GM18499 (cell line): ENCODE measurements around the gene COG6.

Source experiments
- ATAC-seq: cut with Tn5 transposase; IDR thresholded peaks from one replicate; pipeline ENCODE4 v1.9.1; 2021; ENCODE audit warnings: moderate number of reproducible peaks; ENCODE audit not compliant: insufficient read depth, unreplicated experiment

Gene COG6

GRCh38 chr13:39655569-39656324 lies at the start of gene COG6:
Gene COG6 (plus strand): TSS chr13:39655662. CDS start chr13:39655727, 65 bp downstream.
- ATAC-seq: peak; percentile 75

- no peak for ATAC-seq
Observed at GRCh38 chr13:39605677-39606320, 49.7 kb upstream of the COG6 start.

DNA sequence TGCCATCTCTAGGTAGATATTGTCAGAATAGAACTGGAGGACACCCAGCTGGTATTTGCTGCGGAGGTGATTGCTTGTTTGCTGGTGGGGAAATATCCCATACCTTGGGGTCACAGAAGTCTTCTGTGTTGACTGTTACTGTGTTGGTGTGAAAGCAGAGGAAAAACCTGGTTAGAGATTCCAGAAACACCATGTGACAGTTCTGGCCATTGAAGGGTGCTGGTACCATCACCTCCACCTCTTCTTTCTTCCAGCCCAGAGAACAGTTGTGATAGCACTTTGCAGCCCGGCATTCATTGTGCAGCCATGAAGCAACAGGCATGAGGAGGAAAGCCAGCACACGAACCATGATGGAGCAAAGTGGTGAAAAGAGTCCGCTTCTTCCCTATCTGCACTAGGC lies 47.6 kb upstream of the COG6 start:
- ATAC-seq: no peak

DNA sequence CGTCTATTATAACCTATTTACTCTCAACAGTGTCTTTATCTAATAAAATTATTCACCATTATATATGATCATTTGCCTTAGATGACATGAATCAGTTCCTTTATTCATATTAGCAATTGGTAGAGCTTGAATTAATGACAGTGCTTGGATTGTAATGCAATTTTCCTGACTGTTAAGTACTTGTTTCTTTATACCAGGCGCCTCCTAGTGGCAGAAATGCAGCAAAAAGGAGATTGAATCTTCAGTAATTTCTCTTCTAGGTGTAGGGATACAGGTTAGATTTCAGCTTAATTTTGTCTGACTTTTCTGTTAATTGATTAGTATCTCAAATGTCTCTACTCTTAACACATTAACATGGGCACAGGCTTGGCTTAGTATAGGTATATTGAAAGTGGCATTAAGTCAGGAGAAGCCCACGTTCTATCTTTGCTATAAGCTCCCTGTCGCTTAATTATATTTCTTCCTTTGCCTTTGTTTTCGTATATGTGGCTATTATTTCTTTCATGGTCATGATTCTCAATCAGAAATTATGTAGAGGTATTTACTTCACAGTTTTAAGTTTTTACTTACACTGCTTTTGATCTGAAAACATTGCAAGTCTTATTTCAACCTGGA lies 43.3 kb upstream of the COG6 start:
- ATAC-seq: no peak

DNA sequence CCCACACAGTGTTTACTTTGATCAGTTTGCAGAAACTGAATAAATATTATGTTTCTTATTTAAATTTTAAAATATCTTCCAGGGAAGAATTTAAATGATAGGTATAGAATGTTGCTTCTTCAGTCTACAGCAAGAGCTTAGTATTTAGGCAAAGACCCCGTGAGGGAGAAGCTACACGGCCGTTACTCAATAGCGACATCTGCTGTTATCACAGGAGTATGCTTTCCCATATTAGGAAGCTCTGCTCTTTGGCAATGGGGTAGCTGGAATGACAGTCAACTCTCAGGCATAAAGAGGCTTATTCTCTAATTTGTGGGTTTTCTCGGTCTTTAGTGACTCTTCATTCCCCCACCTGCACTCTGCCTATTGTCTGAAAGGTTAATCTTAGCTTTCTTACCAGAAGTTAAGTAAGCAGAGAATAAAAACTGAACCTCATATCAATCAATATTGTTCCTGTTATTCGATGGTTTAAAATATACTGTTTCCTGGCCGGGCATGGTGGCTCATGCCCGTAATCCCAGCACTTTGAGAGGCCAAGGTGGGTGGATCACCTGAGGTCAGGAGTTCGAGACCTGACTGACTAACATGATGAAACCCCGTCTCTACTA lies 39.3 kb upstream of the COG6 start:
- peak; percentile 64 for ATAC-seq

DNA sequence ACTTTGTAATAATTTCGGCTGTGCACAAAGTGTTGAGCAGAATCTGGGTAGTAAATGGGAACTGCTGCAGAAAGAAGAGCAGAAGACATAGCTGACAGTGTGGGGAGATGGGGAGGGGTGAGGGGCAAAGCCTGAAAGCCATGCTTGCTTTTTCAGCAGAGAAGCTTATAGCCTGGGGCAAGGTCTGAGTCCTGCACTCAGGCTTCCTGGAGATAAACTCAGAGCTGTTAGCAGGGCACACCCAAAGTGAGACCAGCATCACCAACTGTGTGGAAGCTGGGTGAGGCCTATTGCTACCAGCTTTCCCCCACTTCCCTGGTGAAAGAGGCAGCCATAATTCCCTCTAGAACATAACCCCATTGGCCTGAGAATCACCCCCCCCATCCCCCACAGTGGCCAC lies 36.9 kb upstream of the COG6 start:
- no peak for ATAC-seq

GRCh38 chr13:39623466-39623865 lies 32.0 kb upstream of the COG6 start:
- ATAC-seq: no peak

- ATAC-seq: no peak
Observed at GRCh38 chr13:39631307-39631706, 24.2 kb upstream of the COG6 start.

DNA sequence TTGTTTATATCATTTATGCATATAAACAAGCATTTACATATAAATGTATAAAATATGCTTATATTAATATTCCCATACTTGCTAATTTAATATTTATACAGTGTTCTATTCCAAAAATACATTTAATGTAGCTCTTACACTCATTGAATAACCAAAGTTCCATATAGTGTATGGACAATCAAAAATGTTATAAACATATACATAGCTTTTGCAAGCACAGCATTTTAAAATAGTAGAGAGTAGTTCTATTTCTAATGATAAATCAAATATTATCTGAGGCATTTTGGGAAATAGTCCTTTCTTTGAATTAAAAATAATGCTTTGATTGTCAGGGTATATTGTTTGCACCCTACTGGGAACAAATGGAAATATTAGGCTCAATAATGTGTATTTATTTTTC lies 22.5 kb upstream of the COG6 start:
- ATAC-seq: no peak

DNA sequence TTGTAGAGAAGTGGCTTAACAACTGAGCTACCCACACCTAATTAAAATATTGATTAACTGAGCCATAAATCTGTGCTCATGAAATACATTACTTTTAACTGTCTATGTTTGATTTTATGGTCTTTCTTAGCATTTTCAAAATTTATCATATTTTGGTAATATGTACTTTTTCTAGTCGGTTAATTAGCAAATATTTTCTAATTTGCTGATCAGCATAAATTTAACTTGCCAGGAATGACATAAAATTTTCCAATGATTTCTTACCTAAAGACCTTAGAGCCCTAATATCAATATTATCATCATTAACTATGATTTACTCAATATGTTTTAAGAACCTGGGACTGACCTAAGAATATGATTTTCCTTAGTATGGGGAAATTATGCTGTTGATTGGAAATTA lies 19.9 kb upstream of the COG6 start:
- ATAC-seq: no peak

DNA sequence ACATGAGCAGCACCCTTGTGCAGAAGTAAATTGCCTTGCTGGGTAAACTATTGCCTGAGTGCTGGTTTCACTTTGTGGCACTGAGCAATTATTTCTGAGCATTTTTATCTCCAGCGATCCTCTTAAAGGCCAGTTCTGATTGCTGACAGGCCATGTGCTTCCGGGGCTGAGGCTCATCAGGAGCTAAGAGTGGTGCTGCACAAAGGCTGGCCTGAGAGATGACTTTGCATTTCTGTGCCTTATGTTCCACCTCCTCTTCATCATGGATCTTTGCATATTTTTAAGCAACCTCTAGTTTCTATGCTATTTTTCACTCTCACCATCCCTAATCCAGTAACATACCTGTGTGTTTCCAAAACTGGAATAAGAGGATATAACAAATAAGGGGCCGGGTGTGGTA lies 17.6 kb upstream of the COG6 start:
- ATAC-seq: no peak

DNA sequence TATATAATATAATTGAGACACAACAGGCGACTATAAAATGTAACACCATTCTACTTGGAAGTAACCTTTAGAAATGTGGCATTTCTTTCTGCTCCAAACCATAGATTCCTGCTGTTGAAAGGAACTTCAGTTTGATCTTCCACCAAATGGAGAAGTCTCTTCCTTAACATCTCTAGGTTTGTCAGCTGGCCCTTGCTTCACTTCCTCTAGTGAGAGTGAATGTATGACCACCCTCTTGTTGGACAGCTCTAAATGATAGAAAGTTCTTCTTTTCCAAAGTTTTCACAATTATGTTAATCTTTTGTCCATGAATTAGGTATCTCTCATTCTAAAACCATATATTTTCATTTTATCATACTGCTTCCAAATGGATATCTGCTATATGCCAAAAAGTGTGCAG lies 13.8 kb upstream of the COG6 start:
- ATAC-seq: no peak

DNA sequence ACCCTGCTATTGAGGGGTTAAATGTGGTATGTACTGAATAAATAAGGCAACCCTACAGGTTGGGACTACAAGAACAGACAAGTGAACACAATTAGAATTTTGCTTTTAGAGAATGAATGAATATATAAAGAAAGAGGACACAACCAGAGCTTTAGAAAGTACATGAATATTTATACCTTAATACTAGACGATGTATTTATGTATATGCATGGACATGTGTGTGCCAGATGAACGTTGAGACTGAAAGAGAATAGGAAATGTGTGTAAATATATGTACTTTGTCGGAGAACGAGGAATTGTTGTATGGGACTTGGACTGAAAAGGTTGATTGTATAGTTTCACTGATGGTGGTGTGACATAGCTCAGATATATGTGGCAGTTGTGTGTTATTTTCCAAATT lies 9.3 kb upstream of the COG6 start:
- ATAC-seq: no peak

DNA sequence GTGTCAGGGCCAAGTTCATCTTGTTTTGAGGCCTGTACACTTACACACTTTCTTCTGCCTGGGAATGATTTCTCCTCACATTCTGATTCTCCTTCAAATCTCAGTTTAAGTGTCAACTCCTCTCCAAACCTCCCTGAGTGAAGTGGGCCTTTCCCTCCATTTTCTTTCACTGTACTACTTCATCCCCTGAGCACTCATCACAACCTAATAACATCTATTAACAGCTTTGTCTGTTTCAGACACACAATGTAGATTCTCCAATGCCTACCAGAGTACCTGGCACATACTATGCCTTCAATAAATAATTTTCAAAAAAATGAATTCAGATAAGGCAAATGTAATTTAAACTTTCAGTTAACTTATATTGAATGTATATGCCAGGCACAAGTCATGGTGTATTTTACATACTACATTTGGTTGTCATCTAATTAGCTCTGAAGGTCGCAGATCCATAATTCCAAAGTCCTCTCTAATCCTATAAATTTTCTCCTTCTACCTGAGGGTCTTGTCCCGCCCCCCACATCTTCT lies 357 bp upstream of the COG6 start:
- no peak for ATAC-seq

DNA sequence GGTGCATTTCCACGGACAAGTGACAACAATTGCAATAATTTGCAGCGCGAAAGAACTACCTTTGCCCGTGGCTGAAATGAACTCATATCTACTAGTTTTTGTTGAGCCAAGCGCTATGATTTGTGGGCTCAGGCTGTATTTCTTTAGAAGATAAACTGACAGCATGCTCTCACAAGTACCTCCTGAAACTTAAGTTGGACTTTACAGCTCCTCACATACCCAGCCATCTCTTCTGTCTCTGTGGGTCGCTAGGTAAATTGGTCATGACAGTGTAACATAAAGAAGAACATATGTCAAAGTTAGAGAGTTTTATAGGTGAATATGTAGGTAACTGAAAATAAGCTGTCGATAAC lies 839 bp downstream of the COG6 start:
- ATAC-seq: peak; percentile 22

- no peak for ATAC-seq
Observed at GRCh38 chr13:39663508-39663907, 8.0 kb downstream of the COG6 start.

DNA sequence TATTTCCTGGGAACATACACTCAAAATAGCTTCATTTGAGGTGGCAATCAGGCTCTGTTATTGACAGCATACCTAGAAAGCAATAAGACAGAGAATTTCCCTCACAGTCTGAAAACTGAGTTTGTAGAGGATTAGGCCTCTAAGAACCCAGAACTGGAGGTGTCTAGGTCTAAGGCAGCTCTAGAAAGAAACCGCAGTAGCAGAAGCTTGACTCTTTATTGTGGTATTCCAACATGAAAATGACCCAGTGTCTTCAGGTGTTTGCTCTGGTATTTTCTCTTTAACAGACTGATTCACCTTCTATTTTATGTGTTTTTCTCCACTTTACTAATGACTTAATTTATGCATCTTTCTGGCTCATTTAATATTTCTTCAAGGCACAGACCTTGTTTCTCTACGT lies 8.5 kb downstream of the COG6 start:
- no peak for ATAC-seq

- ATAC-seq: no peak
Observed at GRCh38 chr13:39665763-39666162, 10.3 kb downstream of the COG6 start.

GRCh38 chr13:39670445-39670844 lies 15.0 kb downstream of the COG6 start:
- no peak for ATAC-seq

GRCh38 chr13:39672378-39673132 lies 17.1 kb downstream of the COG6 start:
- no peak for ATAC-seq
